K562 (cell line): ENCODE data around the gene SDK1. TPM values are rescaled to one million over a fixed set of nuclear protein-coding genes. Genes with fewer than 3 reads are reported as not detected.

Experiments used
- ATAC-seq: fragments of 200-7000 bp; cut with Tn5 transposase; 3 replicates; pipeline ENCODE4 v1.9.1; 2020; ENCODE audit warnings: moderate library complexity
- BruUV-seq: library from RNA; stranded (reverse); fragments of 400-500 nt; replicated peaks from 2 replicates; lab custom pipeline; 2021; lab: Mats Ljungman, UMichigan
- CTCF ChIA-PET: fragments of 300-600 bp; formaldehyde crosslinking; extraction: SDS; loops from one replicate; lab custom pipeline; 2021; ENCODE audit warnings: low intra/inter-chr PET ratio; lab: Yijun Ruan, JAX
- POLR2A ChIA-PET: fragments of 300-600, 350-650 bp; sonication (Branson Sonifier 250); formaldehyde crosslinking; extraction: SDS; loops from one replicate; lab custom pipeline; 2021; ENCODE audit warnings: antibody characterized with exemption, inconsistent platforms; lab: Yijun Ruan, JAX
- DNase-seq, 4 experiments: peaks; one replicate each; pipeline versions ENCODE4 v3.0.0 to v3.0.0-alpha.2; 2011 to 2018; ENCODE audit warnings: low spot score in 3 of 4, mixed read lengths in 3 of 4; ENCODE audit errors: extremely low read depth in 1 of 4
- FAIRE-seq: peaks from 2 replicates; lab custom pipeline; 2011; peaks lifted over from hg19 to GRCh38; lab: Jason Lieb, UNC
- H2AFZ ChIP-seq: 2 replicates; pipeline ENCODE4 v1.6.0; 2011; ENCODE audit warnings: low read depth, low read length, control low read depth, inconsistent platforms
- H3K27ac ChIP-seq: fragments of 200-600 bp; 3 replicates; pipeline ENCODE4 v1.8.0; 2011; ENCODE audit warnings: low read depth, mild to moderate bottlenecking, control low read depth, inconsistent platforms, low read length, moderate library complexity, mixed read lengths; ENCODE audit errors: extremely low read depth
- H3K27me3 ChIP-seq, 2 experiments: fragments of 300-600 bp in 1 of 2; 2 replicates in 1 of 2; 3 replicates in 1 of 2; pipeline versions ENCODE4 v1.6.0 to v1.8.0; 2011; ENCODE audit warnings: inconsistent platforms in 2 of 2, low read length in 2 of 2, mild to moderate bottlenecking in 1 of 2, mixed read lengths in 1 of 2, moderate library complexity in 1 of 2; ENCODE audit not compliant: control insufficient read depth in 2 of 2, insufficient read depth in 2 of 2
- H3K36me3 ChIP-seq: fragments of 300-600 bp; 3 replicates; pipeline ENCODE4 v1.8.0; 2011; ENCODE audit warnings: mild to moderate bottlenecking, low read length, inconsistent platforms; ENCODE audit not compliant: control insufficient read depth, insufficient read depth
- H3K4me1 ChIP-seq, 2 experiments: fragments of 200-600 bp in 1 of 2; replicated peaks in 1 of 2; 2 replicates in 1 of 2; 3 replicates in 1 of 2; pipeline versions ENCODE4 v1.5.1 to v1.8.0; 2011; ENCODE audit warnings: inconsistent platforms in 2 of 2, low read length in 2 of 2, mild to moderate bottlenecking in 1 of 2, mixed read lengths in 1 of 2, moderate library complexity in 1 of 2; ENCODE audit not compliant: control insufficient read depth in 2 of 2, insufficient read depth in 2 of 2
- H3K4me2 ChIP-seq: 2 replicates; pipeline ENCODE4 v1.6.1; 2011; ENCODE audit warnings: low read length, control low read depth, inconsistent platforms, mixed read lengths; ENCODE audit not compliant: insufficient read depth
- H3K4me3 ChIP-seq: fragments of 200-600 bp; sonication (generic), shearing (Covaris generic); 2 replicates; pipeline ENCODE4 v1.5.1; 2016; ENCODE audit warnings: control low read depth, inconsistent platforms
- H3K79me2 ChIP-seq: fragments of 200-600 bp; 3 replicates; pipeline ENCODE4 v1.8.0; 2011; ENCODE audit warnings: low read length, inconsistent platforms; ENCODE audit not compliant: control insufficient read depth, insufficient read depth
- H3K9ac ChIP-seq, 2 experiments: 2 replicates each; pipeline versions ENCODE4 v1.6.0 to v1.6.1; 2011; ENCODE audit warnings: low read depth in 2 of 2, low read length in 2 of 2, control low read depth in 1 of 2, inconsistent platforms in 1 of 2, mild to moderate bottlenecking in 1 of 2, mixed read lengths in 1 of 2; ENCODE audit not compliant: insufficient read depth in 1 of 2
- H3K9me1 ChIP-seq: one replicate; pipeline ENCODE4 v1.6.0; 2011; ENCODE audit warnings: inconsistent platforms, mild to moderate bottlenecking, low read length, moderate library complexity; ENCODE audit not compliant: control insufficient read depth, insufficient read depth
- H3K9me3 ChIP-seq: replicated peaks from 2 replicates; pipeline ENCODE4 v1.5.1; 2011; ENCODE audit warnings: low read depth, low read length, inconsistent platforms; ENCODE audit not compliant: control insufficient read depth, insufficient read depth
- H4K20me1 ChIP-seq: replicated peaks from 2 replicates; pipeline ENCODE4 v1.6.1; 2011; ENCODE audit warnings: low read length, inconsistent platforms, mixed read lengths; ENCODE audit not compliant: control insufficient read depth, insufficient read depth
- CHD4 ChIP-seq: fragments of 200-600 bp; sonication (generic); IDR thresholded peaks from 3 replicates; pipeline ENCODE4 v1.6.1; 2012; ENCODE audit warnings: low read depth, mild to moderate bottlenecking, mixed read lengths, low read length, inconsistent platforms; ENCODE audit not compliant: insufficient read depth, insufficient replicate concordance, poor library complexity, severe bottlenecking
- HMGXB4 ChIP-seq: sonication (generic); formaldehyde crosslinking; IDR thresholded peaks from 2 replicates; pipeline ENCODE4 v1.8.1; 2023; ENCODE audit warnings: mild to moderate bottlenecking, missing genetic modification reagents
- IRF1 ChIP-seq: sonication (generic); formaldehyde crosslinking; IDR thresholded peaks from 2 replicates; pipeline ENCODE4 v1.8.0; 2022; ENCODE audit warnings: missing genetic modification reagents, mild to moderate bottlenecking, borderline replicate concordance
- MCM7 ChIP-seq, 2 experiments: fragments of 450-650 bp; IDR thresholded peaks; 2 replicates each; pipeline ENCODE4 v1.6.1; 2016 to 2018
- NFE2 ChIP-seq: IDR thresholded peaks from 2 replicates; pipeline ENCODE4 v1.6.1; 2014; ENCODE audit warnings: antibody characterized with exemption, low read depth
- RB1 ChIP-seq: fragments of 450-650 bp; IDR thresholded peaks from 2 replicates; pipeline ENCODE4 v1.6.1; 2017; ENCODE audit warnings: low read depth, mild to moderate bottlenecking
- TFAP4 ChIP-seq: sonication (generic); formaldehyde crosslinking; IDR thresholded peaks from 2 replicates; pipeline ENCODE4 v1.8.0; 2022; ENCODE audit warnings: missing genetic modification reagents, mild to moderate bottlenecking, moderate library complexity, borderline replicate concordance
- ZNF707 ChIP-seq: fragments of 250-450 bp; sonication (Bioruptor Pico); conservative IDR thresholded peaks from 2 replicates; pipeline ENCODE4 v1.8.0; 2022; ENCODE audit warnings: inconsistent platforms, mild to moderate bottlenecking, moderate library complexity
- WGBS: fragments of 100-300 bp; shearing (Covaris generic); methylation state at CpG from one replicate; pipeline ENCODE4 v1.1.6; 2016; ENCODE audit warnings: low coverage, mixed read lengths; ENCODE audit not compliant: insufficient coverage; ENCODE audit errors: missing lambda C conversion rate; 5-methylcytosine and 5-hydroxymethylcytosine counted together
- in situ Hi-C: fragments of 300-500 bp; cut with MboI; formaldehyde crosslinking; loops from 4 replicates; pipeline ENCODE4 v1.15.0; 2018; ENCODE audit warnings: inconsistent platforms, mixed read lengths
- intact Hi-C: fragments of 100-400 bp; cut with micrococcal nuclease; formaldehyde crosslinking; loops from 2 replicates; pipeline ENCODE4 v1.14.2; 2022
- polyA plus RNA-seq, 8 experiments: library from polyadenylated mRNA; depleted of rRNA in 4 of 8; stranded (reverse) in 5 of 8; unstranded in 3 of 8; fragments of >200 nt; fragmentation: Nextera tagmentation in 2 of 8; fragmentation: Illumina TruSeq in 1 of 8; extraction: Ambion mirVana in 2 of 8; extraction: Trizol in 1 of 8; gene quantifications; 2 replicates each; pipeline versions ENCODE4 v1.2.1 to v1.2.3, GENCODE V29; 2011 to 2014; ENCODE audit warnings: inconsistent platforms in 1 of 8, missing spikeins in 1 of 8
- total RNA-seq, 7 experiments: library from RNA; depleted of rRNA in 6 of 7; stranded (reverse); fragments of >200 nt in 6 of 7; fragmentation: Illumina TruSeq in 2 of 7; extraction: Trizol in 2 of 7; gene quantifications; 2 replicates each; pipeline versions ENCODE4 v1.2.1 to v1.2.3, GENCODE V29; 2011 to 2021; ENCODE audit warnings: low replicate concordance in 1 of 7
- TF ChIP-seq, protein P1 (sequence below): fragments of 450-650 bp; formaldehyde crosslinking; IDR thresholded peaks from 2 replicates; pipeline ENCODE4 v1.4.0; 2022; ENCODE audit warnings: mild to moderate bottlenecking, moderate library complexity

The SDK1 gene
- total and polyA plus RNA-seq, 9 of the 15 experiments (the other 6 are each of a cell fraction or from before 2014, with no cell fraction given) = 0.16 TPM; not detected in 8

DNA sequence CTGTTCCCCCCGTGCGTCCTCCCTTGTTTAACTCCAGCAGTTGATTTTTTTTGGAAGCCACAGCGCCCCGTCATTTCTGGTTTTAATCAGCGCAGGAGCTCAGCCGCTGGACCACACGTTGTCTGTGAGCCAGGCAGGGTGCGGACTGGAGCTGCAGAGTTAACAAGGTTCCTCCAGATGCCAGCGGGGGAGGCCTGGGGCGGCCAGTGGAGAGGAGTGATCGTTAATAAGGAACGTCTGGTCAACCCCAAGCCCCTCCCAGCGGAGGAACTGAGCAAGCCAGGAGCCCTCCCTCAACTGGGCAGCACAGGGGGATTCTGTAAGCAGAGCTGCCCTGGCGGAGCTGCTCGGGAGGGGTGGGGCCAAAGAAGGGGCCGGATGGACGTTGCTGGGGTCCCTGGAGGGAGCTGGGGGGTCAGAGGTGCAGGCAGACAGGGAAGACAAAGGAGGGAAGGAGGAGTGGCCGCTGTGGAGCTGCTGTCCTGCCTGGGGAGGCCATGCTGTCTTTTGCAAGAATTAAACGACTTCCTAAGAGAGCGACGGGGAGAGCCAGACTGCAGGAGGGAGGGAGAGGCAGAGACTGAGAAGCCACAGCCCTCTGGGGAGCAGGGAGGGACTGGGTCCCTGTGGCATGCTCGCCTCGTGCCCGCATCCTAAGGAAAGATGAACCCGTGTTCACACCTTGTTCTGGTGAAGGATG is 843.9 kb downstream of the SDK1 start:
- no peak overlapping the region for H2AFZ ChIP-seq
- in situ Hi-C loops (no loop called here), intact Hi-C loops (no loop called here)
- H3K9me3 ChIP-seq = no peaks in the 10 kb centered on the region
- no peaks in the 10 kb centered on the region for H3K36me3 ChIP-seq
- CTCF ChIA-PET = no interaction called here
- H4K20me1 ChIP-seq = peaks cover 4% of the 10 kb centered on the region; the same call in 1 of the 2 replicates
- no peak for DNase-seq
- H3K9me1 ChIP-seq = no peaks in the 10 kb centered on the region
- ATAC-seq = no peak
- H3K27me3 ChIP-seq = peaks cover 3 to 84% of the 10 kb centered on the region in 2 experiments; a peak in 4 of 5 replicates
- POLR2A ChIA-PET = interaction anchor here (0.6 to 0.9 kb wide), 2 partner anchors 16 to 32 kb away, joined by 3 read pairs; no protein-coding TSS in a partner anchor
- WGBS = under 1% methylated on average over 18 of the region's 25 CpGs
- H3K9ac ChIP-seq = no peak overlapping the region
- no peak for FAIRE-seq
- TF ChIP-seq IRF1 = no peak
- no peak for TF ChIP-seq MCM7 (IDR thresholded peaks at IDR 0.05)
- TF ChIP-seq CHD4 = no peak
- H3K4me3 ChIP-seq = no peak overlapping the region
- H3K4me2 ChIP-seq = no peak overlapping the region
- no peaks in the 10 kb centered on the region for H3K4me1 ChIP-seq
- BruUV-seq = no TSS peak
- H3K27ac ChIP-seq = no peak overlapping the region
- no peaks in the 10 kb centered on the region for H3K79me2 ChIP-seq

- no peak for TF ChIP-seq TFAP4
- TF ChIP-seq, protein P1, sequence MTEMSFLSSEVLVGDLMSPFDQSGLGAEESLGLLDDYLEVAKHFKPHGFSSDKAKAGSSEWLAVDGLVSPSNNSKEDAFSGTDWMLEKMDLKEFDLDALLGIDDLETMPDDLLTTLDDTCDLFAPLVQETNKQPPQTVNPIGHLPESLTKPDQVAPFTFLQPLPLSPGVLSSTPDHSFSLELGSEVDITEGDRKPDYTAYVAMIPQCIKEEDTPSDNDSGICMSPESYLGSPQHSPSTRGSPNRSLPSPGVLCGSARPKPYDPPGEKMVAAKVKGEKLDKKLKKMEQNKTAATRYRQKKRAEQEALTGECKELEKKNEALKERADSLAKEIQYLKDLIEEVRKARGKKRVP (CRISPR knock-in tag) = no peak
- no peak for TF ChIP-seq NFE2
- TF ChIP-seq RB1 = no peak
- no peak for TF ChIP-seq HMGXB4 (CRISPR knock-in tag)
- no peak for TF ChIP-seq ZNF707
- intact Hi-C loops (no loop called here), in situ Hi-C loops (no loop called here)
- Histone ChIP-seq H3K79me2 (no peaks in the 10 kb centered on the region), H3K36me3 (no peaks in the 10 kb centered on the region), H3K9me3 (no peaks in the 10 kb centered on the region), H3K4me3 (no peak overlapping the region), H3K9me1 (no peaks in the 10 kb centered on the region), H3K27ac (no peak overlapping the region), H3K4me1 (no peaks in the 10 kb centered on the region), H2AFZ (no peak overlapping the region), H3K9ac (no peak overlapping the region), H4K20me1 (peaks cover 4% of the 10 kb centered on the region; the same call in 1 of the 2 replicates), H3K27me3 (peaks cover 3 to 84% of the 10 kb centered on the region in 2 experiments; a peak in 4 of 5 replicates), H3K4me2 (no peak overlapping the region)
- CTCF ChIA-PET = no interaction called here
- BruUV-seq = no TSS peak
- DNase-seq = no peak
- POLR2A ChIA-PET = no interaction called here
- ATAC-seq = no peak
- FAIRE-seq = no peak
- WGBS = 2% methylated on average over 14 of the region's 14 CpGs
Measured at GRCh38 chr7:4145576-4145975, 844.5 kb downstream of the SDK1 start.
